HG03139 (cell line): ENCODE data around the gene VPS13A.
"Not testable (repeated sequence)": the region's sequence is repeated elsewhere in the genome, so short reads cannot be mapped to it uniquely, and the experiment has no call there.

Experiments
- ATAC-seq: cut with Tn5 transposase; IDR thresholded peaks from one replicate; pipeline ENCODE4 v1.9.1; 2021; ENCODE audit not compliant: unreplicated experiment

Gene VPS13A

GRCh38 chr9:77293949-77294348 is 116.6 kb downstream of the VPS13A start:
- ATAC-seq = no peak

- no peak for ATAC-seq
These were observed 127.2 kb downstream of the VPS13A start for GRCh38 chr9:77304543-77304942.

- no peak for ATAC-seq
These were observed 128.5 kb downstream of the VPS13A start for GRCh38 chr9:77305622-77306400.

GRCh38 chr9:77307166-77307565 is 129.8 kb downstream of the VPS13A start:
- ATAC-seq = no peak

- ATAC-seq = no peak
These were observed 138.7 kb downstream of the VPS13A start for GRCh38 chr9:77316058-77316457.

- no peak for ATAC-seq
These were observed 147.7 kb downstream of the VPS13A start for GRCh38 chr9:77325058-77325457.

GRCh38 chr9:77328102-77328501 is 150.8 kb downstream of the VPS13A start:
- ATAC-seq = no peak

- ATAC-seq = no peak
These were observed 192.7 kb downstream of the VPS13A start for GRCh38 chr9:77370064-77370463.

GRCh38 chr9:77374266-77374665 is 196.9 kb downstream of the VPS13A start:
- no peak for ATAC-seq

GRCh38 chr9:77375956-77376532 is 198.7 kb downstream of the VPS13A start:
- no peak for ATAC-seq

GRCh38 chr9:77384406-77384805 is 207.1 kb downstream of the VPS13A start:
- no peak for ATAC-seq

GRCh38 chr9:77386187-77386586 is 208.9 kb downstream of the VPS13A start:
- ATAC-seq = no peak

GRCh38 chr9:77391834-77392233 is 214.5 kb downstream of the VPS13A start:
- ATAC-seq = no peak

- no peak for ATAC-seq
These were observed 215.0 kb downstream of the VPS13A start for GRCh38 chr9:77392328-77392727.

- not testable (repeated sequence) for ATAC-seq
These were observed 221.2 kb downstream of the VPS13A start for GRCh38 chr9:77398581-77398980.

GRCh38 chr9:77399964-77400363 is 222.6 kb downstream of the VPS13A start:
- no peak for ATAC-seq

- no peak for ATAC-seq
These were observed 225.0 kb downstream of the VPS13A start for GRCh38 chr9:77402286-77402685.

GRCh38 chr9:77403239-77403638 is 225.9 kb downstream of the VPS13A start:
- ATAC-seq = no peak

GRCh38 chr9:77408521-77408920 is 231.2 kb downstream of the VPS13A start:
- ATAC-seq = not testable (repeated sequence)

- no peak for ATAC-seq
These were observed 240.2 kb downstream of the VPS13A start for GRCh38 chr9:77417566-77417965.

GRCh38 chr9:77418226-77418625 is 240.9 kb downstream of the VPS13A start:
- ATAC-seq = no peak

GRCh38 chr9:77420641-77421040 is 243.3 kb downstream of the VPS13A start:
- no peak for ATAC-seq
